Lung (tissue), 12 donors: ENCODE data around the gene OPCML. TPM values are rescaled to one million over a fixed set of nuclear protein-coding genes. Genes with fewer than 3 reads are reported as not detected.

Experiments used
- ATAC-seq: fragments of 200-7000 bp; cut with Tn5 transposase; one replicate; pipeline ENCODE4 v1.9.1; 2020; ENCODE audit warnings: moderate number of reproducible peaks; ENCODE audit not compliant: insufficient read depth, low FRiP score
- DNase-seq, 3 donors: peaks; one replicate each; pipeline ENCODE4 v3.0.0-alpha.2; 2013 to 2017
- H3K27ac ChIP-seq, 2 donors: one replicate each; pipeline ENCODE4 v1.5.1; 2013; ENCODE audit warnings: mild to moderate bottlenecking in 2 of 2, moderate library complexity in 2 of 2, control low read depth in 1 of 2, inconsistent platforms in 1 of 2, low read depth in 1 of 2, low read length in 1 of 2
- H3K27me3 ChIP-seq, 3 donors: one replicate each; pipeline ENCODE4 v1.5.1; 2013; ENCODE audit warnings: low read length in 2 of 3; ENCODE audit not compliant: control insufficient read depth in 3 of 3, insufficient read depth in 3 of 3
- H3K36me3 ChIP-seq, 4 donors: one replicate each; pipeline ENCODE4 v1.5.1; 2013; ENCODE audit warnings: low read length in 4 of 4, mild to moderate bottlenecking in 1 of 4, moderate library complexity in 1 of 4; ENCODE audit not compliant: control insufficient read depth in 4 of 4, insufficient read depth in 4 of 4
- H3K4me1 ChIP-seq, 5 donors: one replicate each; pipeline ENCODE4 v1.5.1; 2013; ENCODE audit warnings: low read length in 5 of 5, mild to moderate bottlenecking in 2 of 5, moderate library complexity in 1 of 5; ENCODE audit not compliant: control insufficient read depth in 5 of 5, insufficient read depth in 5 of 5
- H3K4me3 ChIP-seq: one replicate; pipeline ENCODE4 v1.5.1; 2013; ENCODE audit warnings: mild to moderate bottlenecking, control low read depth, moderate library complexity
- H3K9ac ChIP-seq, 2 donors: one replicate each; pipeline ENCODE4 v1.5.1; 2013; ENCODE audit warnings: low read length in 2 of 2, control low read depth in 1 of 2; ENCODE audit not compliant: insufficient read depth in 1 of 2
- H3K9me3 ChIP-seq, 4 donors: one replicate each; pipeline ENCODE4 v1.5.1; 2013; ENCODE audit warnings: low read length in 3 of 4, mild to moderate bottlenecking in 1 of 4, moderate library complexity in 1 of 4; ENCODE audit not compliant: control insufficient read depth in 4 of 4, insufficient read depth in 3 of 4
- WGBS, 2 donors: extraction: QIAGEN DNeasy Blood & Tissue Kit; methylation state at CpG; one replicate each; pipeline ENCODE4 v1.1.7; 2013; 5-methylcytosine and 5-hydroxymethylcytosine counted together
- polyA plus RNA-seq, 2 donors: library from polyadenylated mRNA; stranded (reverse); fragments of 200-250 nt; gene quantifications; one replicate each; pipeline ENCODE4 v1.2.1, GENCODE V29; 2013
- total RNA-seq, 2 donors: library from RNA; depleted of rRNA in 1 of 2; stranded (reverse); fragments of >200 nt in 1 of 2; gene quantifications; one replicate each; pipeline ENCODE4 v1.2.1, GENCODE V29; 2014 to 2021
- TF ChIP-seq, protein P1 (sequence below): IDR thresholded peaks from 2 replicates; pipeline ENCODE4 v1.5.1; 2012; ENCODE audit warnings: mild to moderate bottlenecking; ENCODE audit errors: control extremely low read depth, extremely low read depth
- donor health status: control.
- donor health status: control.
- donor health status: Bipolar disorder and iron deficiency.
- donor health status: healthy.
- donor health status: DM: yes; HTN: yes; CAD: no.

Gene OPCML
- total and polyA plus RNA-seq, 4 donors = 0.49 to 0.74 TPM; not detected in 2

DNA sequence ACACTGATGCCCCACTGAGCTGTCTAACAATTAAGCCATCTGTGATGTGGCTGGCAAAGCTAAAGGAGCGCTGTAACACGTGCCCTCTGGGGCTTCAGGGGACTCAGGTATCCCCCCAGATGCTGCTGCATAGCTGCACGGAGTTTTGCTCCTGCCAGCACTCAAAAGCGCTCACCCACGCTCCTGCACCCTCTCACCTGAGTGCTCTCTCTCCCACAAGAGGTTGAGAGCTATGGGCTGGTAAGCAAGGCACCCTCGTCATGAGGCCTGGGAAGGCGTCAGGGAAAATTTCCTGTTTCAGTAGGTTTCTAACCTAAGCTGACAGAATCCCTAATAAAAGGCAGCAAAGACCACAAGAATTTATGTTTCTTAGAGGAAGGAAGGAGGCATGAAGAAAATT lies 850.3 kb downstream of the OPCML start:
- no peak overlapping the region for H3K4me3 ChIP-seq
- H3K36me3 ChIP-seq = no peaks in the 10 kb centered on the region
- H3K9ac ChIP-seq = no peak overlapping the region
- peaks cover 0 to 6% (median 2%) of the 10 kb centered on the region in 4 donors for H3K9me3 ChIP-seq
- no peaks in the 10 kb centered on the region for H3K27me3 ChIP-seq
- H3K4me1 ChIP-seq = no peaks in the 10 kb centered on the region
- DNase-seq = peak in 1 of 3 donors; percentile 29
- WGBS, 2 donors = 68 to 82% methylated on average over 7 of the region's 7 CpGs
- no peak for ATAC-seq
- H3K27ac ChIP-seq = no peak overlapping the region
- TF ChIP-seq, protein P1, sequence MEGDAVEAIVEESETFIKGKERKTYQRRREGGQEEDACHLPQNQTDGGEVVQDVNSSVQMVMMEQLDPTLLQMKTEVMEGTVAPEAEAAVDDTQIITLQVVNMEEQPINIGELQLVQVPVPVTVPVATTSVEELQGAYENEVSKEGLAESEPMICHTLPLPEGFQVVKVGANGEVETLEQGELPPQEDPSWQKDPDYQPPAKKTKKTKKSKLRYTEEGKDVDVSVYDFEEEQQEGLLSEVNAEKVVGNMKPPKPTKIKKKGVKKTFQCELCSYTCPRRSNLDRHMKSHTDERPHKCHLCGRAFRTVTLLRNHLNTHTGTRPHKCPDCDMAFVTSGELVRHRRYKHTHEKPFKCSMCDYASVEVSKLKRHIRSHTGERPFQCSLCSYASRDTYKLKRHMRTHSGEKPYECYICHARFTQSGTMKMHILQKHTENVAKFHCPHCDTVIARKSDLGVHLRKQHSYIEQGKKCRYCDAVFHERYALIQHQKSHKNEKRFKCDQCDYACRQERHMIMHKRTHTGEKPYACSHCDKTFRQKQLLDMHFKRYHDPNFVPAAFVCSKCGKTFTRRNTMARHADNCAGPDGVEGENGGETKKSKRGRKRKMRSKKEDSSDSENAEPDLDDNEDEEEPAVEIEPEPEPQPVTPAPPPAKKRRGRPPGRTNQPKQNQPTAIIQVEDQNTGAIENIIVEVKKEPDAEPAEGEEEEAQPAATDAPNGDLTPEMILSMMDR = no peak

- H3K9me3 ChIP-seq = peaks cover 0 to 6% (median 2%) of the 10 kb centered on the region in 4 donors
- H3K36me3 ChIP-seq = no peaks in the 10 kb centered on the region
- 95 to 96% methylated on average over 12 of the region's 12 CpGs for WGBS, 2 donors
- no peak overlapping the region for H3K4me3 ChIP-seq
- H3K9ac ChIP-seq = no peak overlapping the region
- TF ChIP-seq, protein P1 = no peak
- H3K27me3 ChIP-seq = no peaks in the 10 kb centered on the region
- ATAC-seq (no peak), DNase-seq (no peak)
- H3K4me1 ChIP-seq = no peaks in the 10 kb centered on the region
- no peak overlapping the region for H3K27ac ChIP-seq
Measured at GRCh38 chr11:132680584-132680983, 851.7 kb downstream of the OPCML start.

DNA sequence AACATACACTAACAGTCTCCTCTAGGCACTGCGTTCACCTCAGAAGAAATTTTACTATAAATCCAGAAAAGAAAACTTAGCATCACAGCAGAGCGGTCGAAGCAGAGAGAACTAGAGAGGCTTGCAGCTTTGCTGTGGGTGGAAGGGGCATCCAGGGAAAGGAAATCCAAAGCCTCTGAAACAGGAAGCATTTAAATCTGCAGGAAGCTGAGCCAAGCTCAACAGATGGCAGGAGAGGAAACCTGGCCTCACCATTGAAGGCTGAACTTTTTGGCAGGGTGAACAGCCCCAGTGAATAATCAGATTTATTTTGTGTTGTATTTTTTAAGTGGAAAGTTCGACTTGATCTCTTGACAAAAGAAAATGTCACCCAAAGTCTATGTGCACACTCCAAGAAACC lies 858.1 kb downstream of the OPCML start:
- Histone ChIP-seq H3K9me3 (peaks cover 0 to 4% (median under 1%) of the 10 kb centered on the region in 4 donors), H3K4me1 (peaks cover 0 to 15% (median 0%) of the 10 kb centered on the region in 5 donors), H3K4me3 (no peak overlapping the region), H3K27me3 (no peaks in the 10 kb centered on the region), H3K36me3 (no peaks in the 10 kb centered on the region), H3K27ac (no peak overlapping the region), H3K9ac (no peak overlapping the region)
- peak in 2 of 3 donors; percentile 28 to 39 for DNase-seq
- TF ChIP-seq, protein P1 = no peak
- 12 to 34% methylated on average over 4 of the region's 4 CpGs for WGBS, 2 donors
- no peak for ATAC-seq

GRCh38 chr11:132671851-132672370 lies 860.4 kb downstream of the OPCML start:
- TF ChIP-seq, protein P1 = no peak
- H3K27me3 ChIP-seq = no peaks in the 10 kb centered on the region
- DNase-seq = peak in 2 of 3 donors; percentile 33 to 47
- no peak overlapping the region for H3K9ac ChIP-seq
- no peak overlapping the region for H3K4me3 ChIP-seq
- WGBS, 2 donors = 48 to 51% methylated on average over 3 of the region's 3 CpGs
- no peak overlapping the region for H3K27ac ChIP-seq
- H3K9me3 ChIP-seq = peaks cover 0 to 2% (median 0%) of the 10 kb centered on the region in 4 donors
- ATAC-seq = no peak
- H3K4me1 ChIP-seq = peaks cover 0 to 15% (median 0%) of the 10 kb centered on the region in 5 donors
- H3K36me3 ChIP-seq = no peaks in the 10 kb centered on the region
